GM21515 (cell line): ENCODE measurements around the gene EAF1.
"Not testable (repeated sequence)": the region's sequence is repeated elsewhere in the genome, so short reads cannot be mapped to it uniquely, and the experiment has no call there.

Experiments used
- ATAC-seq: cut with Tn5 transposase; IDR thresholded peaks from one replicate; pipeline ENCODE4 v1.9.1; 2021; ENCODE audit not compliant: unreplicated experiment

Gene EAF1

DNA sequence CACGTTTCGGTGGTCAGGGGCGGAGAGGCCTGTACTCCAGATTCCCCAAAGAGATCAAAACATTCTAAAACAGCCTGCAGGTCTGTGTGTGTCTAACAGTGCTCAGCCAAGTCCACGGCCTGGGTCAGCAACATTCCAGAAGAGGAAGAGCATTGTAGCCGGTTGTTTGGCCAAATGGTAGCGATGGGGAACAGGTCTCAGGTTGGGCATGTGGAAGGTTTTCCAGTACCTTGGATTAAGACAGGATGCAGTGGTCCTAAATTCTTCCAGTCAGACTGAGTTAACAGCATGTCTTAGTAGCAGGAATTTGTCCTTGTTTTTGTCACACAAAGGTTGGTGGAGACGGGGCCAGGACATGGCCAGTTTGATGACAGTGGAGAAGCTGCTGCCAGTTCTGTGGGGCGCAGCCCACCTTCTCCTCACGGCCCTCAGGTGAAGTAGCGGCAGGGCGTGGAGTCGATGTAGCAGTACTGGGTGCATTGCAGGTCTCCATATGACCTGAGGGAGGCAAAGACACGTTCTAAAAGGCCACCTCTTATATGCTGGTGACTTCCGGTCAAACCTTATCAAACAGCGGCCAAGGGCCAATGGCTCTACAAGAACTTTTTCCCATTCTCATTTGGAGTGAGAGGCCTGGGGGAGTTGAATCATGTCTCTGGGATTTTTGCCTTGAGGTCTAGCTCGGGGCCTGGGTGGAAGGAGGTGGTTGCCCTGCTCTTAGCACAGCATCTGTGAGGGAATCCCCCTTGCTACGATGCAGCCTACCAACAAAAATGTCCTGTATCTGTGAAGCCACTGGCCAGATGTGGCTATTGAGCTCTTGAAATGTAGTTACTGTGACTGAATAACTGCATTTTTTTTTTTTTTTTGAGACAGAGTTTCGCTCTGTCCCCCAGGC is 24.1 kb downstream of the EAF1 start:
- no peak for ATAC-seq

DNA sequence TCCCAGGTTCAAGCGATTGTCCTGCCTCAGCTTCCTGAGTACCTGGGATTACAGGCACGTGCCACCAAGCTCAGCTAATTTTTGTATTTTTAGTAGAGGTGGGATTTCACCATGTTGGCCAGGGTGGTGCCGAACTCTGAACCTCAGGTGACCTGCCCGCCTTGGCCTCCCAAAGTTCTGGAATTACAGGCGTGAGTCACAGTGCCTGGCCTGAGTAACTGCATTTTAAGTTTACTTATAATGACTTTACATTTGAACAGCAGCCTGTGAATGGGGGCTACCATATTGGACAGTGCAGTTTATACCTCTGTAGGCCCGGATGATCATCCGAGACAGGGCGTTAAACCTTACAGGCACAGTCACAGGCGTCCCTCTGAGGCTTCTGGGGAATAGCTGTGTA is 24.8 kb downstream of the EAF1 start:
- no peak for ATAC-seq

DNA sequence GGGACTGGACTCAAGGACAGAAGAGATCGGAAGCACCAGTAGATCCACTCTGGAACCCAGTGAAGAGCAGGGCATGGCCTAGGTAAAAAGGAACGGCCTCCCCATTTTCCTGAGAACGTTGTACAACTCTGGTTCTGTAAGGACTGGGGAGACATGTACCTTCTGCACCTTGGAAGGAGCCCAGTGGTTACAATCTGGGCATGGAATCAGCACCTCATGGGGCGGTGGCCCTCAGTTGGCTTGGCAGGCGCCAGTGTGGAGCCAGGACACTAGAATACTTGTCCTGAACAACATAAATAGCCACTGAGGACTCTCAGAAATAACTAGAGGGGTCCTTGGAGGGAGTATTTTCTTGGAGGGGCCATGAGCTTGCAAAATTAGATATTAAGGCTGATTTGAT is 25.6 kb downstream of the EAF1 start:
- no peak for ATAC-seq

DNA sequence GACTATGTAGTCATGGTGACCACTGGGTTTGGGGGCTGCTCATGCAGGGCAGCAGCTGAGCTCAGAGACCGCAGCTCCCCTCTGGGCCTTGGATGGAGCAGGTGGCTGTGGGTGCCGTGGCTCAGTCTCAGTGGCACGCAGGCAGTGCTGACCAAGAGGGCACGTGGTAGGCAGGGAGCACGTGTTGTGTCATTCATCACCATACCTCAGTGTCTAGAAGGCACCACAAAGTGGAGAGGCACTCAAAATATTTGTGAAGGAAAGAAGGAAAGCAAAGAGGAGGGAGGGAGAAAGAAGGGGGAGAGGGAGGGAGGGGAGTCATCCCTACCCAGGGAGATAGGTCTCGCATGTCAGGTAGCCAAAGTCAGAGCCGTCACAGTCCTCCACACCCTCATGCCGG is 26.1 kb downstream of the EAF1 start:
- ATAC-seq: no peak

DNA sequence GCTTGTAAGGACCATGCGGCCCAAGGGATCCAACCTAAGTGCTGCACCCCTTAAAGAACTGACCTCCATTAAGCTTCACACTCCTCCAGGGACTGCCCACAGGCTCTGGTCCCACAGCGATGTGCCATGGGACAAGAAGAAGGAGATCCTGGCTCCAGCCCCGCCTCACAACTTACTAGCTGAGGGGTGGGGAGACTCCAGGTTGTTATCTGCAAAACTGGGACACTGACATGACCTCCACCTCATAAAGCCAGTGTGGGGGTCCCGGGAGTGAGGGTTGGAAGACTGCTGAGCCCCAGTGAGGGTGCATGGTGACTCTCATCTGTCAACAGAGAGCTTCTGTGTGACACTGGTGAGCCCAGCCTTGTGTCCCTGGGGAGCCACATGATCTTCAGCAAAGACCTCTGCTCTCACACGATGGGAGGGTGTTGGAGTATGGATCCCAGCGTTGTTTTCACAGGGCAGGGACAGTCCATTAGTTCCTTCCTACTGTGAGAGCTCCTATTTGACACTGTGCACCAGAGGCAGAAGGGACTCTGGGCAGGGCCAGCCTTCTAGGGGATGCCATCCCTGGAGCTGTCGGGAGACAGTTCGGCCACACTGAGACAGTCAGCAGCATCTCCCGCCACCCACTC is 26.7 kb downstream of the EAF1 start:
- ATAC-seq: no peak

DNA sequence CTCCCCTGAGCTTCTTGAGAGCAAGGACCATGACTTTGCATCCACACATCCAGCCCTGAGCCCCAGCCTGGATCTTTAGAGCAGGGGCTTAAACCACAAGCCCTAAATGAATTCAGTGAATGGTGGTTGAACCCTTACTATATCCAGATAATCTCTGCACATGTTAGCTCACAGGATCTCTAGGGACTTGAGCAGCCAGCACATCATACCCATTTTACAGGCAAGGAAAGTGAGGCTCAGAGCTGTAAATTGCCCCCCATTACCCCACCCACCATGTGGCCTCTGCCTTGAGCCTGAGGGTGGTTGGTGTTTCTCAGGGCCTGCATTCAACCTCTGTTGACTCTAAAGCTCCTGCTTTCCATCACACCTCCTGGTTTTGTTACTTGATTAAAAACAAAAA is 27.6 kb downstream of the EAF1 start:
- no peak for ATAC-seq

DNA sequence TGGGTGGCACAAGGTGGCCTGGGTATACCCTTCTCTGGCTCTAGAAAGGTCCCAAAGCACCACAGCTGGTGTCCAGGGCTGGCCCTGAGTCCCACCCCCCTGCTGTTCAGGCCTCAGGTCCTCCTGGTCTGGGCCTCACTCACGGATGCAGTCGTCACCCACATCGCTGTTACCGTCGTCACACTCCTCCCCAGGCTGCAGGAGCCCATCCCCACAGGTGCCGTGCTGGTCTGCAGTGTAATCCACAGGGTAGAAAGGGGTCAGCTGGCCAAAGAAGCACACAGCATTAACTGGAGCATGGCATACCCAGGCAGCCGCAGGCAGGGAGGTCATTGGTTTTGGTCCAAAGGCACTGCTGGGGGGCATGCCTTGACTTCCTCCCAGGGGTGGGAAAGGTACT is 28.4 kb downstream of the EAF1 start:
- ATAC-seq: no peak

DNA sequence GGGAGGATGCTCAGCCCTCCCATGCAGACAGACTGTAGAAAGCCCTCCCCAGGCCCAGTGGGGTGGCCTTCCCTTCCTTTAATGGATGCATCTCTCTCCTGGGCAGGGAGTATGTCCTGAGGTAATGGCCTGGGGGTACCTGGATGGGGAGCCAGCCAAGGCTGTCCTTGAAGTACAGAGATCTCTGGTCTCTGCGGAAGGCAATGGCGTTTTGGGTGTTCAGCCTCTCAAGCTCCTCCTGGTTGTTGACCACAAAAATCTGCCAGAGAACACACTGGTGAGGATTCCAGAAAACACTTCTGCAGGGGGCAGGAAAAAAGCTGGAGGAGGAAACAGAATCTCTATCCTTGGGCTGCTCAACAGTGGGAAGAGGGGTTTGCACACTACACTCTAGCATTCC is 28.9 kb downstream of the EAF1 start:
- no peak for ATAC-seq

DNA sequence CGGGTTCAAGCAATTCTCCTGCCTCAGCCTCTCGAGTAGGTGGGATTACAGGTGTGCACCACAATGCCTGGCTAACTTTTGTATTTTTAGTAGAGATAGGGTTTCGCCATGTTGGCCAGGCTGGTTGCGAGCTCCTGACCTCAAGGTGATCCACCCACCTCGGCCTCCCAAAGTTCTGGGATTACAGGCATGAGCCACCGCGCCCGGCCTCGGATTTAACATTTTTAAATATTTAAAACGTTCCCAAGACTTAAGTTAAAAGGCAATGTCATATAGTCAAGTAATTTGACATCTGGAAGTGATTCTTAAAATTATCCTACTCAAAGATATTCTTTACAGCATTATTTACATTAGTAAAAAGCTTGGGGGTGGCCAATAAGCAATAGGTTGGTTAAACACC is 29.5 kb downstream of the EAF1 start:
- ATAC-seq: not testable (repeated sequence)

DNA sequence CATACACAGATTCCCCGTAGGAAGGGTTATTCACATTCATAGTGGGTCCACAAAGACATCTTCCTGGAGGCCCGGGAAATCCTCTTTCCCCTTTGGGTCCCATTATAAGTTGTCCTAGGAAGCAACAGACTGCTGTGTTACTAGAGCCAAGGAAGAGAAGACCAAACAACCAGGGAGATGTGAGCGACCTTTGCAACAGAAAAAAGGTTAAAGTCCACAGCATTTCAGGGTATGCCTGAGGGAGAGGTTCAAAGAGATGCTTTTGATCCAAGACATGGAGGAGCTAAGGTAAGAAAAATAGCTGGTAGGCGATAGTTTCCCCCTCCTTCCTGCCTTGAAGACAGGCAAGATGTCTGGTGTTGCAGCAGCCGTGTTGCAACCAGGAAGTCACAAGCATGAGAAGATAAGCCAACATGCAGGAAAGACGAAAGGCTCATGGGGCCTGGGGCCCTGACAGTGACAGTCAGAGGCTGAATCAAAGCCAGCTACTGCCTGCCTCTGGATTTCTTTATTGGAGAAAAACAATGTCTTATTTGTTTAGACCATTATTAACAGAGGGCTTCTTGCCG is 30.9 kb downstream of the EAF1 start:
- no peak for ATAC-seq

DNA sequence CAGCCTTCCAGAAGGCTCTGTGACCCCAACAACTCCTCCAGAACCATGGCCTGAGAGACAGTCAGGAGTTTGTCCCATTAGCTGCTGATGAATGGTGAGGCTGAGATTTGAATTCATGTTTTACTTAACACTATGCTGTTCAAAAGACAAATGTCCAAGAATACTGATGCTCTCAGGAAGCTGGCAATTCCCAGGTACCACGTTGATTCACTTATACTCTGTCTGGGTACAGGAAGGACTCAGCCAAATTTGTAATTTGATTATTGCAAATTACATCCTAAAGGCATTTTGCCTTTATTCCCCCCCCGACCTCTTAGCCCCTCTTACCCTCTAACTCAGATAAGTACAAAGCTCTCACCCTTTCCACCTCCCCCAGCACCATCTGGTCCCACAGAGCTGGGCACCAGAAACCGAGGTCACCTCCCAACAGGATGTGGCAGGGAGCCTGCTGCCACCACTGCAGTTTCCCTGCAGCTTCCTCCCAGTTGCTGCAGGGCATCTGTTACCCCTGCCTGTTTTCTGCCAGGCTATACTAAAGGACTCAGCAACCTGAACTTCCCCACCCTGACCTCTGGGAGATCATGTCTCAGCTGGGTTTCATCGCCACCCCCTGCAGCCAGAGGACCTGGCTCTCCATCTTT is 33.6 kb downstream of the EAF1 start:
- no peak for ATAC-seq

DNA sequence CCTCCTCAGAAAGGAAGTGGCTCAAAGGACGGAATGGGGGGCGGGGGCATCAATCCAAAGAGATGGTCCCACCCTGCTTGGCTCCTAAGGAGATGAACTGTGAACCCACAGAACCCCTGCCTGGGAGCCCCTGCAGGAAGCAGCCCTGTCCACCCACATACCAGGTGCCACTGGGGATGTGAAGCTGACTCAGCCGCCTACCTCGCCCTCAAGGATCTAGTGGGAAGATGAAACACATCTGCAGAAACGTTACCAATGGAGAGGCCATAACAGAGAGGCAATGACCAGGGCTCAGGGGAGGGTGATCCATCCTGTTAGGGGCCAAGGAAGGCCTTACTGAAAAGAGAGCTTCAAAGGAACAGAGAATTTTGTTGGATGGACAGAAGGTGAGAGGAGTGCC is 35.1 kb downstream of the EAF1 start:
- ATAC-seq: no peak

DNA sequence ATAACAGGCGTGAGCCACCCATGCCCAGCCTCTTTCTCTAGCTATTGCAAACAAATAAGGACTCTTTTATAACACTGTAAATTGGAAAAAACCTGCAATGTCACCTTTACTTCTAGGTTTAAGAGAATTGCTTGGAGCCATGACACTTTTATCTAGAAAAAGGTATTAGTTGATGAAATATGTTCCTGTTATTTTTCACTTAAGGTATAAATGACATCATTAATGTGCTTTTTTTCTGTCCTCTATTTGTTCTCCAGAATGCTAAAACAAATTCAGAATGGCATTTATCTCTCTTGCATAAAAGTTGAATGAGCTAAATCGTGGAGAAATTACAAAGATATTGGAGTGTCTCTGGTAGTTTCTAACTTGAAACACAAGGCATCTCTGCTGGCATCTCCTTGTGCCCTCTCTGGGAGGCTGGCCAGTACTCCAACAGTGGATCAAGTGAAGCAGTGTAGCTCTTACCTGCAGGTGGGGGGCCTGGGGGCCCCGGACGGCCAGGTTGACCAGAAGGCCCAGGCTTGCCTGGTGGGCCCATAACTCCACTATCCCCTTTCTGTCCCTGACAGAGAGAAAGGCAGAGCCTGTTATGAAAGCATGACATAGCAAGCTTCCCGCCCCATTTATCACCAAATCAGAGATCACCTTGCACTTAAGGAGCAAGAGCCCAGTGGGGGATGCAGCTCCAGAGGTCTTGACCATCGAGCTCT is 38.6 kb downstream of the EAF1 start:
- ATAC-seq: no peak

DNA sequence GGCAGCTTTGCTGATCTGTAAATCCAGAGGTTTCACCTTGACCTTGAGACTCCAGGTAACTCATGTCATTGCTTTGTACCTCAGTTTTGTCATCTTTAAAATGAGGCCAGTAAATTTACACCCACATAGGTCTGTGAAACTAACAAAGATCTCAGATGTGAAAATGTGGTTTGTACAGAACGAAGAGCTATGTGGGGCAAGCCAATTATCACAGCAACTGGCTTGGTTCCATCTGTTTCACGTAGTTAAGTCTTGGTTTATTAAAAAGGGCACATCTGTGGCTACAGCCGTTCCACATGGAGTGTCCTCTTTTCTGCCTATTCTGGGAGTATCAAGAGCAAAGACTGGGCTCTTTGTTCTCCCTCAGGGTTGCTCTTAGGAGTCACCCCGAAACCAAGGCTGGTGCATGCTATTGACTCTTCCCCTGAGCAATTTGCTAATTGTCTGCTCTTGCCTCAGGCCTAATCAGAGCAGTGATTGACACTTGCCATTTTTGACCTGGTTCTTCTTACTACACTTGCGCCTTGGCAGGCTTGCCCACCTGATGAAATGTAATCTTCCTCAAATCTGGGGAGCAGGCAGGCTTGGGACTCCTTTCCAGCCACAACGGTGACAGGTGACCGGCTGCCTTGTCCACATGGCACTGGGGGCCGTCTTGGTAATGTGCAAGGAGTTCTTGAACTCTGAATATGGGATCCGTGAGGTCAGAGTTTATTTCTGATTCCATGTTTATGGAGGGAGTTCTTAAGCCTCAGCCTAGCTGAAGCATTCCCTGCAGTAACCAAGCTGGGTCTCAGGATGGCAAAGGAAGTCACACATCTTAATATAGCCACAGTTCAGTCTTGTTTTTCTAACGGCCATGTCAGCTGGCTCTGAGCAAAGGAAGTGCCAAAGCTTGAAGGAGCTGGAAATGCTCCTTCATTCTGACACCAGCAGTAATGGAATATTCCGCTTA is 40.1 kb downstream of the EAF1 start:
- no peak for ATAC-seq

DNA sequence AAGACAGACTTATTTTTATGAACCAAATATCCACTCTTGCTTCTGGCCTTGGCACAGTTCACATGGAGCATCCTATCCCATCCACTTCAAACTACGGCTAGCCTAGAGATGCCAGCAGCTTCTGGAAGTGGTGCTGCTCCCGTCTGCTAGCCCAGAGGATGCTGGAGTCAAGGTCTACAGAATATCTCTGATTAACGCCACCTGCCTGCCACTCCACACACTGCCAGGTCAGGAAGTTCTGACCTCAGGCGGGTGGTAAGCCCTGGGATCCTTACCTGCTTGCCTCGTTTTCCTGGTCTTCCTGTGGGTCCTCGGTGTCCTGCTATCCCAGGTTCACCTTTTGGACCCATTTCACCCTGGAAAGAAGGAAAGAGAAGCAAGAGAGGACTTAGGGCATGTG is 42.9 kb downstream of the EAF1 start:
- no peak for ATAC-seq

DNA sequence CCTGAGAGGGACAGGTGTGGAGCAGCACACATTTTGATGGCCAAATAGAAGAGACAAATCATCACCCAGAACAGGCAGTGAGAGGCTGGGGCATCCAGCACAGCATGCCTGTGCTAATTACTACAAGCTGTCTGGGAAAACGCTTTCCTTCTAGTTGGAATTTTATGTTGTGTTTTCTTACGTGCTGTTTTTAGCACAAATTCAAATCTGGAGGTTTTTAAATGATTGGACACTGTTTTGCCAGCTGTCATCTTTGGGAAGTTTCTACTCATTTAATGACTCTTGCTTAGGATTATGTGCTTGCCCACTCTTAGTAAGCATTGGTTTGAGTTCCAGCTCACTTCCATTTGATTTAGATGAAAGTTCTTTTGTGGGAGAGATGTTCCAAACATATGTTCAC is 43.5 kb downstream of the EAF1 start:
- ATAC-seq: no peak

DNA sequence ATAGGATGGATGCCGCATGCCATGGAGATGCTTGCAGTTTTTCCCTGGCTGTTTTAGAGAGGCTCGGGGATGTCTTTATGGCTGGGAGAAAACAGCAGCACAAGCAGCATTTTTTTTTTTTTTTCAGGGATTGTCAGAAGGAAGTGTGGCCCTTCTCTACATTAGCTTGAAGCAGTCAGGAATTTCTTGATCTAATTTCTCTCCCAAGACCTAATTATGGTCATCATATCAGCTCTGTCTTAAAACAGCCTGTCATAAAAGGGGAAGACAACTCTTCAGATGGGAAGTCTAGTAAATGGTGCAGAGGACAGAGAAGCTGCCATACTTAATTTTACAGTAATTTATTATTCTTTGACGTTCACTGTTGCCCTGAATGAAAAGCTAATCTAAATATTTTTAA is 44.5 kb downstream of the EAF1 start:
- ATAC-seq: no peak

DNA sequence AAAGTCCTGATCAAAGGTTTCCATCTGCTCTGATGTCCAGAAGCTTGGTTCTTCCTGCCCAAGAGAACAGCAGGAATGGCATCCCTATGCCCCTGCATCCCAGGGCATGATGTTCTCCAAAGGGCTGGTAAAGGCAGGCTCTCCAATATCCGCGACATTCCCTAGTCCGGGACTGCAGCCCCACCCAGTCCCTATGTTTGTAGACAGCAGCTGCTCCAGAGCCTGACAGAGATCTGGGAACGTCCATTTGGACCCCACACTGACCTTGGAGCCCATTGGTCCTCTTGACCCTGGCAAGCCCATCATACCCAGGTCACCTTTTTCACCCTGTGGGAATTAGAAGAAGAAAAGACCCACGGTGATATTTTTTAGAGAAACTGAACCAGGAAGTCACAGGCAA is 47.8 kb downstream of the EAF1 start:
- ATAC-seq: no peak

DNA sequence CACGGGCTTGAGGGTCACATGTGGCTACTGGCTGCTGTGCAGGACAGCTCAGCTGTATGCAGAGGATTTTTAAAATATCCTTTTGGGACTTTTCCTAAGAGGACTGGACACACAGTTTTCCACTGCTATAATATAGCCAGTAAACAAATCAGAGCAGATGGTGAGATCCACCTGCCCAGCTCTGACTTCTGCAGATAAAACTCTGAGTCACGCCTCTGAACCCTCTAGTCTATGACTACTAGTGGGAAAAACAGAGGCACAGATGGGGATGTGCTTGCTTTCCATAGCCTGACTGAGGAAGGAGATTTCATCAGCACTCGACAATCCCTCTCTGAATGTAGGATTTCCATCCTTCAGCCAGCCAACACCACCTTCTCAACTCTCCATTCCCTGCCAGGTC is 49.0 kb downstream of the EAF1 start:
- ATAC-seq: no peak
